Thyroid gland (tissue), 4 donors: ENCODE measurements around the gene EFCC1.

ENCODE experiments used
- POLR2A ChIP-seq, 2 donors: fragments of 450-650 bp; IDR thresholded peaks; one replicate each; pipeline ENCODE4 v1.6.1; 2017; ENCODE audit warnings: antibody characterized with exemption in 2 of 2, mild to moderate bottlenecking in 2 of 2, moderate library complexity in 1 of 2
- TF ChIP-seq, protein P1 (sequence below), 6 experiments: fragments of 200-600 bp in 3 of 6; fragments of 450-650 bp in 3 of 6; sonication (generic) in 3 of 6; IDR thresholded peaks; one replicate each; pipeline ENCODE4 v1.5.1; 2016 to 2019; ENCODE audit warnings: antibody characterized with exemption in 6 of 6, mild to moderate bottlenecking in 2 of 6, inconsistent platforms in 1 of 6, moderate library complexity in 1 of 6

DNA sequence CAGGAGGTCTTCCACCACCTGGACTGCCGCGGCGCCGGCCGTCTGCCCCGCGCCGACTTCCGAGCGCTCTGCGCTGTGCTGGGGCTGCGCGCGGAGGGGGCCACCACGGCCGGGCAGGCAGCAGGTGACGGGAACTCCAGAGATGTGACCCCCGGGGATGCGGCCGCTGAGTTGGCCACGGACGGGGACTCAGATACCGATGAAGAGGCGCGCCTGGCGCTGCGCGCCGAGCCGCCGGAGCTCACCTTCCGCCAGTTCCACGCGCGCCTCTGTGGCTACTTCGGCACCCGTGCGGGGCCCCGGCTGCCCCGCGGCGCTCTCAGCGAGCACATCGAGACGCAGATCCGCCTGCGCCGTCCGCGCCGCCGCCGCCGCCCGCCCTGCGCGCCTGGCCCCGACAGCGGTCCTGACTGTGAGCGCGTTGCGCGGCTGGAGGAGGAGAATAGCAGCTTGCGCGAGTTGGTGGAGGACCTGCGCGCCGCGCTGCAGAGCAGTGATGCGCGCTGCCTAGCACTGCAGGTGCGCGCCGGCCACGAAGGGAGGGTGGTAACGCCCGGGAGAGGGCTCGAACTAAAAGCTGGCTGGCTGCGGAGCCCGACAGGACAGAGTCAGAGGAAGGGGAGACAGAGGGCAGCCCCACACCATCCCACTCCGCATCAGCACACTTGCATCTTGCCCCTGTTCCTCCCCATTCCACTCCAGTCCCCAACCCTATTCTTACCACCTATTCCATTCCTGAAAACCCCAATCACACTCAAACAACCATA is 885 bp downstream of the EFCC1 start:
- TF ChIP-seq, protein P1, sequence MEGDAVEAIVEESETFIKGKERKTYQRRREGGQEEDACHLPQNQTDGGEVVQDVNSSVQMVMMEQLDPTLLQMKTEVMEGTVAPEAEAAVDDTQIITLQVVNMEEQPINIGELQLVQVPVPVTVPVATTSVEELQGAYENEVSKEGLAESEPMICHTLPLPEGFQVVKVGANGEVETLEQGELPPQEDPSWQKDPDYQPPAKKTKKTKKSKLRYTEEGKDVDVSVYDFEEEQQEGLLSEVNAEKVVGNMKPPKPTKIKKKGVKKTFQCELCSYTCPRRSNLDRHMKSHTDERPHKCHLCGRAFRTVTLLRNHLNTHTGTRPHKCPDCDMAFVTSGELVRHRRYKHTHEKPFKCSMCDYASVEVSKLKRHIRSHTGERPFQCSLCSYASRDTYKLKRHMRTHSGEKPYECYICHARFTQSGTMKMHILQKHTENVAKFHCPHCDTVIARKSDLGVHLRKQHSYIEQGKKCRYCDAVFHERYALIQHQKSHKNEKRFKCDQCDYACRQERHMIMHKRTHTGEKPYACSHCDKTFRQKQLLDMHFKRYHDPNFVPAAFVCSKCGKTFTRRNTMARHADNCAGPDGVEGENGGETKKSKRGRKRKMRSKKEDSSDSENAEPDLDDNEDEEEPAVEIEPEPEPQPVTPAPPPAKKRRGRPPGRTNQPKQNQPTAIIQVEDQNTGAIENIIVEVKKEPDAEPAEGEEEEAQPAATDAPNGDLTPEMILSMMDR (IDR thresholded peaks at IDR 0.05): no peak
- no peak for TF ChIP-seq POLR2A (IDR thresholded peaks at IDR 0.05)
